HEK293T (cell line): ENCODE data around the gene ADIPOR2.

Experiments
- ARNT ChIP-seq: fragments of 450-650 bp; IDR thresholded peaks from 2 replicates; pipeline ENCODE4 v1.6.1; 2017; ENCODE audit warnings: mild to moderate bottlenecking
- ELF4 ChIP-seq: fragments of 450-650 bp; IDR thresholded peaks from 2 replicates; pipeline ENCODE4 v1.6.1; 2017; ENCODE audit warnings: antibody characterized with exemption
- SP1 ChIP-seq: fragments of 450-650 bp; IDR thresholded peaks from 2 replicates; pipeline ENCODE4 v1.6.1; 2017

DNA sequence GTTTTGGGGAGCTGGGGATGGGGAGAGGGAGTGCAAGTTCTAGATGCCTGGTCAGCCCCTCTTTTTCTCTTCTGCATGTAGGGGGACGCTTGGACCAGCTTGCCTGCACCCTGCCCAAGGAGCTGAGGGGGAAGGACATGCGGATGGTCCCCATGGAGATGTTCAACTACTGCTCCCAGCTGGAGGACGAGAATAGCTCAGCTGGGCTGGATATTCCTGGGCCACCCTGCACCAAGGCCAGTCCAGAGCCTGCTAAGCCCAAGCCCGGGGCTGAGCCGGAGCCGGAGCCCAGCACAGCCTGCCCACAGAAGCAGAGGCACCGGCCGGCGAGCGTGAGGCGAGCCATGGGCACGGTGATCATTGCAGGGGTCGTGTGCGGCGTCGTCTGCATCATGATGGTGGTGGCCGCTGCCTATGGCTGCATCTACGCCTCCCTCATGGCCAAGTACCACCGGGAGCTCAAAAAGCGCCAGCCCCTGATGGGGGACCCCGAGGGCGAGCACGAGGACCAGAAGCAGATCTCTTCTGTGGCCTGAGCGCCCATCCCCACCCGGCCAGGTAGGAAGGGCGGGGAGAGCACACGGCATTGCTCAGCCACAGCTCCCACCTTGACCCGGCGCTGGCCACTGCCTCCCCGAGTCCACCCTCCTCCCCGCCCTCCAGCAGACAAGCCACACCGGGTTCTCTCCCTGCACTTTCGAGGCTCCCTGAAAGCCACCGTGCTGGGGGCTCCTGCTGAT is 143.5 kb downstream of the ADIPOR2 start:
- TF ChIP-seq SP1 (no peak), ARNT (no peak), ELF4 (no peak)
